GM23248 (cell line): Measurements from ENCODE around the gene CDK14.

Experiments
- EZH2 ChIP-seq: fragments of 200-600 bp; sonication (generic); IDR thresholded peaks from 2 replicates; pipeline ENCODE4 v1.6.1; 2018; ENCODE audit warnings: antibody characterized with exemption, mild to moderate bottlenecking; ENCODE audit not compliant: insufficient read depth, poor library complexity, severe bottlenecking
- EZH2phosphoT487 ChIP-seq: fragments of 200-600 bp; sonication (generic); IDR thresholded peaks from 2 replicates; pipeline ENCODE4 v1.6.1; 2018; ENCODE audit warnings: antibody characterized with exemption, moderate library complexity, mild to moderate bottlenecking, low read depth; ENCODE audit not compliant: insufficient read depth

DNA sequence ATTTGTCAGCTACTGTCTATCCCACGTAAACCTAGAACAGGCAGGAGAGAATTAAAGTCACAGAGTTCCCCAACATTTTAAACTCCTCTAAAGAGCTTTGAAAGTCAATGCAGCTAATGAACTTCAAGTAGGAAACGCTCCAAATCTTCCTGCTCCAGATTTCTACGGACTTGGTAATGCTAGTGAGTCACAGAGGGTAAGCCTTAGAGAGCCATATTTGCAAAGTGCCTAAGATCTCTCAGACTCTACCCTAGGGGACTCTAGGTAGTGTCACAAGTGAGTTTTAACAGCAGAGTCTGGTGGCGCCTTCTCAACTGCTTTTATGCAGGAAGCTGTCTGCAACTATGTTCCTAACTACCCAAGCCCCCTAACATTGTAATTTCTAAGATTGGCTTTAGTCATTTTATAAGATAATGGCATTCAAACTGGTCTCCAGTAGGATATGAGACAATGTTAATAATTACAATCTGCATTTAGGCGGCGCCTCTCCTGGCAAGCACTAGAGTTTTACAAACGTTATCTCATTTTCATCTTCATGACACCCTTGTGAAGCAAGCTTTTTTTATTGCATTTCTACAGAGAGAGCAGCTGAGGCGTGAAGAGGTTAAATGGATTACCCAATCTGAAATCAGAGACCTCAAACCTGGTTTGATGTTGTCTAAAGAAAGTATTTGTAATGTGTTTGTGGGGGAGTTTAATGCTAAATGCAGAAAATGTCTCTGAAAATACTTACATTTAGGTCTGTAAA is 646.1 kb downstream of the CDK14 start:
- TF ChIP-seq EZH2 (no peak), EZH2phosphoT487 (no peak)
